ENCODE measurements around the gene A2M. TPM values are rescaled to one million over a fixed set of nuclear protein-coding genes. Genes with fewer than 3 reads are reported as not detected.
"Not testable (repeated sequence)": the region's sequence is repeated elsewhere in the genome, so short reads cannot be mapped to it uniquely, and the experiment has no call there.

Gene A2M
- total RNA-seq, 1 experiment from 2014 or later = 1.9 TPM

GRCh38 chr12:9143137-9143536, 27.4 kb upstream of the A2M start (continued):
- TF ChIP-seq AR (CRISPR knock-in tag; IDR thresholded peaks at IDR 0.05) = no peak
- no peak for TF ChIP-seq NFYB (CRISPR knock-in tag; conservative IDR thresholded peaks at IDR 0.05; ENCODE audit: low read depth)
- TF ChIP-seq FOXJ3 (CRISPR knock-in tag; IDR thresholded peaks at IDR 0.05; ENCODE audit: borderline replicate concordance) = no peak
- no peak for TF ChIP-seq ZNF423 (CRISPR knock-in tag; IDR thresholded peaks at IDR 0.05)
- no peak for TF ChIP-seq MXD4 (CRISPR knock-in tag; IDR thresholded peaks at IDR 0.05; ENCODE audit: borderline replicate concordance)
- no peak for TF ChIP-seq E2F4 (CRISPR knock-in tag; IDR thresholded peaks at IDR 0.05; ENCODE audit: borderline replicate concordance, low read depth)
- TF ChIP-seq ZNF263 (CRISPR knock-in tag; IDR thresholded peaks at IDR 0.05; ENCODE audit: low read depth) = no peak

GRCh38 chr12:9139588-9140290, 24.0 kb upstream of the A2M start:
- CTCF ChIA-PET = not testable (repeated sequence)

GRCh38 chr12:9135903-9136310, 20.2 kb upstream of the A2M start:
- H3K9me3 Mint-ChIP-seq = peaks cover 44% of the 10 kb centered on the region
- H3K27ac Mint-ChIP-seq = no peak overlapping the region
- H3K36me3 Mint-ChIP-seq = peaks cover 18% of the 10 kb centered on the region
- ChIA-PET CTCF (interaction anchor here (0.6 to 1.9 kb wide), 7 partner anchors 11 to 195 kb away, joined by 3 to 6 read pairs (median 4); no protein-coding TSS in a partner anchor), POLR2A (no interaction called here)
- TF ChIP-seq ZNF512 (CRISPR knock-in tag; IDR thresholded peaks at IDR 0.05; ENCODE audit: borderline replicate concordance) = no peak
- H3K4me1 Mint-ChIP-seq = no peaks in the 10 kb centered on the region
- no peaks in the 10 kb centered on the region; the same call in 1 of the 2 replicates for H3K27me3 Mint-ChIP-seq (ENCODE audit: low read depth)
- ATAC-seq (no peak), DNase-seq (ENCODE audit: low spot score) (no peak)
- no peak overlapping the region for H3K4me3 Mint-ChIP-seq

More at GRCh38 chr12:9139588-9140290, 24.0 kb upstream of the A2M start:
- H3K4me3 Mint-ChIP-seq; DNase-seq (ENCODE audit: low spot score); H3K4me1 Mint-ChIP-seq; POLR2A ChIA-PET; H3K27ac Mint-ChIP-seq; ATAC-seq: not testable (repeated sequence)
- peaks cover 80% of the 10 kb centered on the region for H3K9me3 Mint-ChIP-seq
- H3K36me3 Mint-ChIP-seq = peaks cover 48% of the 10 kb centered on the region
- peaks cover 13% of the 10 kb centered on the region for H3K27me3 Mint-ChIP-seq (ENCODE audit: low read depth)

GRCh38 chr12:9134981-9135628, 19.4 kb upstream of the A2M start:
- Mint-ChIP-seq H3K27me3 (ENCODE audit: low read depth) (no peaks in the 10 kb centered on the region; the same call in 1 of the 2 replicates), H3K9me3 (peaks cover 48% of the 10 kb centered on the region), H3K4me3 (no peak overlapping the region), H3K27ac (no peak overlapping the region), H3K36me3 (peaks cover 14% of the 10 kb centered on the region), H3K4me1 (no peaks in the 10 kb centered on the region)
- ATAC-seq (peak; percentile 73), DNase-seq (ENCODE audit: low spot score) (peak; percentile 37)
- ChIA-PET CTCF (interaction anchor here (0.6 to 1.9 kb wide), 8 partner anchors 11 to 196 kb away, joined by 3 to 6 read pairs (median 4); no protein-coding TSS in a partner anchor), POLR2A (no interaction called here)
- TF ChIP-seq ZNF317 (CRISPR knock-in tag; IDR thresholded peaks at IDR 0.05; ENCODE audit: borderline replicate concordance, low read depth) = no peak
- 0 out of 2 replicates have a peak, but pooled peaks have one; percentile 32 for TF ChIP-seq CTCF (IDR thresholded peaks at IDR 0.05)
- TF ChIP-seq FOXP1 (CRISPR knock-in tag; IDR thresholded peaks at IDR 0.05; ENCODE audit: borderline replicate concordance) = no peak
- no peak for TF ChIP-seq CDX4 (CRISPR knock-in tag; IDR thresholded peaks at IDR 0.05; ENCODE audit: borderline replicate concordance)
- no peak for TF ChIP-seq ZNF425 (CRISPR knock-in tag; conservative IDR thresholded peaks at IDR 0.05)

Data from WTC11 (cell line).